ENCODE data around the gene SPRR2G.
"Not testable (repeated sequence)": the region's sequence is repeated elsewhere in the genome, so short reads cannot be mapped to it uniquely, and the experiment has no call there.

The SPRR2G gene

DNA sequence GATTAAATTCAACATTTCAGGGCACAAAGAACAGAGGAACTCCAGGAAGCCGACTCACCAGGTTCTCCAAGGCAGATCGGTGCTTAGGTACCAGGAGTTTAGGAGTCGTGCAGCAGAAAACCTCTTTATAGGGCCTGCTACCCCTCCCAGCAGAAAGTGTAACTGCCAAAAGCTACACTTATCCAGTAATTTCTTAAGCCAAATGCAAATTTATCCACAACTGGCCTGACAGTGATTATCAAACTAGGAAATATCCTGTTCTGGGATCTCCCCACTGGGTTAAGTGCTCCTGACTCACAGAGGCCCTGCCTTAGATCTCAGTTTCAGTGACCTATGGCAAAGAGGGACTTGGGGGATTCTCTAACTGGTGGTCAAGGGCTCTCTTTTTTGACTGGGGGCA, 37.3 kb downstream of the SPRR2G start, which contains the start of gene SPRR2F:
Gene SPRR2F (minus strand): TSS at position 101 of the 400 bp plus-strand sequence. CDS start 783 bp downstream, outside the sequence.
- no peak for DNase-seq (ENCODE audit: low read depth in 2 of 2)

DNA sequence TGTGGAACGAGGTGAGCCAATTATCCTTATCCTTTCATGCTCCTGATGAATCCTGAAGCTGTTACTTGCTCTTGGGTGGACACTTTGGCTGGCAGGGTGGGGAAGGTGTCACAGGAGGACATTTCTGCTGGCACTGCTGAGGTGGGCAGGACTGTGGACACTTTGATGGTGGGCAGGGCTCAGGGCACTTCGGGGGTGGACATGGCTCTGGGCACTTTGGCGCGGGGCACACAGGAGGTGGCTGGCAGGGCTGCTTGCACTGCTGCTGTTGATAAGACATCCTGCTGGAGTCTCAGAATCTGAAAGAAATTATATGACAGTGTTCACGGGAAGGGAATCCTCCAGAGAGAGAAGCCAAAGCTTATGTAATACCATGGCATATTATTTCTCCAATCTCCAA, 38.2 kb downstream of the SPRR2G start:
- DNase-seq (ENCODE audit: low read depth in 2 of 2) = not testable (repeated sequence)

DNA sequence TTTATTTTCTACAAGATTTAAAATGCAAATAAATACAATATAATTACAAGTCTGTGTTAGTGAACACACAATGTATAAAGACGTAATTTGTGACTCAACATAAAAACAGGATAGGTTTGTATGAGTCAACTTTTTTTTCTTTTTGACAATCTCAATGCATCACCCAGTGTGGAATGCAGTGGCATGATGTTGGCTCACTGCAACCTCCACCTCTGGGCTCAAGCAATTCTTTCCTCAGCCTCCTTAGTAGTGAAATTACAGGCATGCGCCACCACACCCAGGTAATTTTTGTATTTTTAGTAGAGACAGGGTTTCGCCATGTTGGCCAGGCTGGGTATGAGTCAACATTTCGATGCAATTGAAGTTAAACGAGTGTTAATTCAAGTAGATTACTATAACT, 50.4 kb downstream of the SPRR2G start:
- DNase-seq (ENCODE audit: low read depth in 2 of 2) = no peak

Measured in stimulated activated CD8-positive, alpha-beta memory T cell treated with anti-CD3 and anti-CD28 coated beads, Interleukin-7, amount 100 ng/mL, for 4 hours (primary cell).